Embryonic facial prominence (tissue), 1 donor: ENCODE data around the gene AFF1.
A peak's percentile ranks its signal among the peaks of the same experiment; 100 is the strongest.

ENCODE experiments used
- DNase-seq: peaks from one replicate; pipeline ENCODE4 v3.0.0-alpha.2; 2016; ENCODE audit errors: extremely low spot score

The AFF1 gene

GRCh38 chr4:86934771-86935565, at the start of gene AFF1:
AFF1 (plus strand) TSS chr4:86935011; CDS start chr4:86948534, 13,523 bp downstream.
- DNase-seq, result peak; percentile 21

- no peak for DNase-seq
These were observed 44.0 kb upstream of the AFF1 start for GRCh38 chr4:86890790-86891189.

GRCh38 chr4:86891762-86892635, 42.8 kb upstream of the AFF1 start, which contains the start of gene C4orf36:
C4orf36 (minus strand) TSS chr4:86892422; CDS start chr4:86891520, 902 bp downstream.
- peak; percentile 37 for DNase-seq

- no peak for DNase-seq
These were observed 42.2 kb upstream of the AFF1 start for GRCh38 chr4:86892636-86892960.

- DNase-seq, result no peak
These were observed 41.7 kb upstream of the AFF1 start for GRCh38 chr4:86893136-86893535.

- no peak for DNase-seq
These were observed 40.4 kb upstream of the AFF1 start for GRCh38 chr4:86894455-86894854.

- DNase-seq, result peak; percentile 63
These were observed 38.9 kb upstream of the AFF1 start for GRCh38 chr4:86895692-86896488.

GRCh38 chr4:86896596-86896995, 38.2 kb upstream of the AFF1 start:
- no peak for DNase-seq

GRCh38 chr4:86898562-86898961, 36.2 kb upstream of the AFF1 start:
- no peak for DNase-seq

- DNase-seq, result no peak
These were observed 32.9 kb upstream of the AFF1 start for GRCh38 chr4:86901864-86902263.

GRCh38 chr4:86908251-86908657, 26.6 kb upstream of the AFF1 start:
- peak; percentile 34 for DNase-seq

GRCh38 chr4:86909546-86910295, 25.1 kb upstream of the AFF1 start:
- no peak for DNase-seq

GRCh38 chr4:86910369-86910768, 24.4 kb upstream of the AFF1 start:
- no peak for DNase-seq

GRCh38 chr4:86910820-86911684, 23.8 kb upstream of the AFF1 start:
- DNase-seq, result no peak

GRCh38 chr4:86916392-86916791, 18.4 kb upstream of the AFF1 start:
- DNase-seq, result no peak

GRCh38 chr4:86917212-86918039, 17.4 kb upstream of the AFF1 start:
- no peak for DNase-seq

GRCh38 chr4:86918539-86919072, 16.2 kb upstream of the AFF1 start:
- DNase-seq, result no peak

GRCh38 chr4:86919561-86920223, 15.1 kb upstream of the AFF1 start:
- DNase-seq, result no peak
